Measurements from ENCODE around the gene MAP3K1.
"Not testable (repeated sequence)": the region's sequence is repeated elsewhere in the genome, so short reads cannot be mapped to it uniquely, and the experiment has no call there.

MAP3K1 gene

DNA sequence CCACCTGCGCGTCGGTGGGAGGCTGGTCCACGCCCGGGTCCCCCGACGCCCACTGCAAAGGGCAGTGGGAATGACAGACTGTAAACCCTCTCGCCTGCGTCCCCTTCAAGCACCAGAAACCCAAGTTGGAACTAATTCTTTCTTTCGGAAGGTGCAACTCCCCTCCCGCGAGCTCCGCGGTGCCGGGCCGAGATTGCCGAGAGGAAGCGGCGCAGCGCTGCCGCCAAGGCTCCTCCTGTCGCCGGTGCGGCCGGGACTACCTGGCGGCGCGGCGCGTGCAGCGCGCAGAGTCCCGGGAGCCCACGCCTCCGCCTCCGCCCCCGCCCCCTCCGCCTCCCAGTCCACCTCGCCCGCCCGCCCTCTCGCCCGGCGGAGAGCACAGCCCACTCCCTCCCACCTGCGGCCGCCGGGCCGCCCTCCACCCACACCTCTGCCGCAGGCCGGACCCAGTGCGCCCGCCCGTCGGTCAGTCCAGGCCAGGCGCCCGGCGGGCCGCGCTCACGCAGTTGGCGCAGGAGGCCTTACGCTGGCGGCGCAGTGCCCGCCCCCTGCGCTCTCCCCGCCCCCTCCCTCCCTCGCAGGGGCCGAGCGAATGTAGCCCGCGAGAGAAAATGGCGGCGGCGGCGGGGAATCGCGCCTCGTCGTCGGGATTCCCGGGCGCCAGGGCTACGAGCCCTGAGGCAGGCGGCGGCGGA, at the start of gene MAP3K1:
Gene MAP3K1 (plus strand): TSS at position 587 of the 695 bp plus-strand sequence. CDS start 25 bp downstream, at position 612.
- Histone ChIP-seq H3K4me3 (peak within 1 kb of the TSS; percentile 92 to 100 (median 98)), H3K4me1 (peaks cover 32 to 45% (median 41%) of the 10 kb centered on the region in 10 experiments), H3K9ac (peak within 1 kb of the TSS; percentile 98 to 100 (median 99)), H3K36me3 (peaks cover 0 to 5% (median 0%) of the 10 kb centered on the region in 11 experiments; a peak in 4 of 22 replicates), H3K27me3 (no peaks in the 10 kb centered on the region), H4K20me1 (peaks cover 0 to 18% (median 10%) of the 10 kb centered on the region in 11 experiments; a peak in 10 of 22 replicates), H3K27ac (peak within 1 kb of the TSS; percentile 98 to 100 (median 99)), H3K9me3 (replicated peaks in 1 of 11) (no peaks in the 10 kb centered on the region), H3K4me2 (peak within 1 kb of the TSS; percentile 83 to 98 (median 96))
- TF ChIP-seq Cebpa-rat (IDR thresholded peaks at IDR 0.05), result no peak

DNA sequence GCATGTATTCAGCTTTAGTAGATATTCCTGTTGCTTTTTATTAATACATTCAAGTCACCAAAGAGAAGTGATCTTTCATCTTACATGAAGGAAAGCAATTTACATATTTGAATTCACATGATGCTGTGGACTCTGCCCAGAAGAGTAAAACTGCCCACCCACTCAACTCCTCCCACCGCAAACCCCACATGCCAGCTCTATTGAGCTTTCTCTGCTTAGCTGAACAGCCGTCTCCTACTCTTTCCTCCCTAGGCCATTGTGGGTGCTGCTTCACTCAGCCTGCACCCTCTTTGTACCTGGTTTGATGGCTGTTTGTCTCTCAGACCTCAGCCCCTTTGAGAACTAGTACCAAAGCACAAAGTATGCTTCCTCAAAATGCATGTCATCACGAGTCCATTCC, 48.4 kb upstream of the MAP3K1 start:
- Histone ChIP-seq H3K27me3 (no peaks in the 10 kb centered on the region), H3K27ac (peak overlapping the region in 8 of 11 experiments; percentile 3 to 97 (median 92); a peak in 15 of 22 replicates), H3K4me3 (no peak overlapping the region), H3K36me3 (peaks cover 0 to 6% (median 0%) of the 10 kb centered on the region in 11 experiments; a peak in 1 of 22 replicates), H3K4me1 (peaks cover 57 to 72% (median 66%) of the 10 kb centered on the region in 10 experiments), H4K20me1 (no peaks in the 10 kb centered on the region), H3K9ac (peak overlapping the region in 3 of 11 experiments; percentile 17 to 25 (median 20); a peak in 5 of 22 replicates), H3K9me3 (replicated peaks in 1 of 11) (peaks cover 0 to 28% (median 12%) of the 10 kb centered on the region in 11 experiments; a peak in 14 of 22 replicates), H3K4me2 (peak overlapping the region; percentile 34 to 92 (median 71))
- no peak for TF ChIP-seq Cebpa-rat (IDR thresholded peaks at IDR 0.05)

DNA sequence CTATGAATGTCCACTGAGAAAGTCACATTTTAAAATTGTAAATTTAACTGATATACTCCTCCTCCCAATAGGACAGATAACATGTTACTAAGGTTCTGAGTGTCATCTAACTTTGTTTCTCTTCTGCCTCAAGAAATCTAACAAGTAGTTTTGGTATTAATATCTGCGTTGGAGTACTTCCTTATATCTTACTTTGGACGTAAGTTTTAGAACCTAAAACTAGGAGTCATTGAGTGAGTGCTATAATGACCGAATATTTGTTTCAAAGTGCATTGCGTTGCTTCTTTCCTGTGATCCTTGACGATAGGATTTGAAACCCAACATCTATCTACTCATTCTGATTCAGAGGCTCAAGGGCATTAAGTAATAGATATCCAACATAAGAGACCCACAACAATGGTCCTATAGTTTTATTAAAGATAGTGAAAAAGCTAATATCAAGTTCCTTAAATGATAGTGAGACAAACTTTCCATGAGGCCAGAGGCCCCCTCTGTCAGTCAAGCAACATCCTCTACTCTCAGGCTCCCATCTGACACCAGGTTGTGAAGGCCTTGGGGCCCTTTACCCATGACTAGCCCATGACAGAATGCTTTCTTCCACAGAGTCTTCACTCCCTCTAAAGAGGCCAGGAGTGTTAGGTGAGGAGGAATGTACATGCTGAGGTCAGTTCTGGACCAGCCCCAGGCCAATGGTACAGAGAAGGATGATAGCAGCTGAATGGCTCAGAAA, 45.3 kb upstream of the MAP3K1 start:
- Histone ChIP-seq H3K4me1 (peaks cover 28 to 42% (median 36%) of the 10 kb centered on the region in 10 experiments), H3K9ac (no peak overlapping the region), H4K20me1 (no peaks in the 10 kb centered on the region), H3K4me2 (peak overlapping the region; percentile 23 to 63 (median 47); a peak in 21 of 22 replicates), H3K4me3 (no peak overlapping the region), H3K9me3 (replicated peaks in 1 of 11) (peaks cover 0 to 34% (median 13%) of the 10 kb centered on the region in 11 experiments; a peak in 14 of 22 replicates), H3K36me3 (peaks cover 0 to 6% (median 0%) of the 10 kb centered on the region in 11 experiments; a peak in 1 of 22 replicates), H3K27ac (peak overlapping the region in 7 of 11 experiments; percentile 2 to 39 (median 7); a peak in 6 of 22 replicates), H3K27me3 (no peaks in the 10 kb centered on the region)
- TF ChIP-seq Cebpa-rat (IDR thresholded peaks at IDR 0.05), result no peak

DNA sequence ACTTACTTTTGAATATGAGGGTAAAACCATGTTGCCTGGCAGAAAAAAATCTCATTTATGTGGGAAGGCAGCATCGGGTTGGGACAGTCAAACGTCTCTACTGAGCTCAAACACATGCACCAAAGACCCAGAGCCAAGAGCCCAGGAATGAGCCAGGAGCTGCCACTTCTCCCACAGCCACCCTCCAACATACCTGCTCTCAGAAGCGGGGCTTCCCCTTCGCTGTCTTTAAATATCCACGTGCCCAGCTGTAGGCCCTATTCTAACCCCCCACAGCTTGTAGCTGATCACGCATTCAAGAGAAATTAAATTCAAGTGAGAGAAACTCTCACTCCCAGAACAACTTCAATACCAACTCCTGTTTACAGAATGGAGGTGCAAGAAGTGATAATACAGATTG, 42.6 kb upstream of the MAP3K1 start:
- H3K36me3 ChIP-seq, result peaks cover 0 to 6% (median 0%) of the 10 kb centered on the region in 11 experiments; a peak in 1 of 22 replicates
- H3K4me3 ChIP-seq, result no peak overlapping the region
- peaks cover 8 to 18% (median 11%) of the 10 kb centered on the region in 10 experiments for H3K4me1 ChIP-seq
- H3K27ac ChIP-seq, result peak overlapping the region in 1 of 11 experiments; percentile 44; a peak in 1 of 22 replicates
- peak overlapping the region in 1 of 11 experiments; percentile 34; a peak in 2 of 22 replicates for H3K4me2 ChIP-seq
- no peaks in the 10 kb centered on the region for H4K20me1 ChIP-seq
- no peak for TF ChIP-seq Cebpa-rat (IDR thresholded peaks at IDR 0.05)
- H3K9ac ChIP-seq, result no peak overlapping the region
- no peaks in the 10 kb centered on the region for H3K27me3 ChIP-seq
- H3K9me3 ChIP-seq (replicated peaks in 1 of 11), result peaks cover 0 to 34% (median 18%) of the 10 kb centered on the region in 11 experiments; a peak in 15 of 22 replicates

DNA sequence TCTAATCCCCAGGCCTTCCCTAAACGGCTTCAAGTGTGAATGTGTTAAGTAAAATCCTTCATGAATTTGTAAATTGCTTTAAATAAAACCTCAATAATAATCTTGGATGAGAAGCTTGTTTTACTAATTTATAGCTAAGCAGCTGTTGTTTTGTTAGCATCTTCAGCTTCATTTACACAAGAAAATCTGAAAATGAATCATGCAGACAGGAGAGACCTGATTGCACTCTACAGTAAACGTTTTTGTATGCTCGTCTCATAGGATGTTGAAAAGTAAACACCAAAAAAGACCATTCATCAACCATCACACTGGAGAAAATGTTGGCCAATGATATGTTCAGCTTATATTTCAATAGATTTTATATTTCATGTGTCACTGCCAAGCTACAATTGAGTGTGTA, 40.4 kb upstream of the MAP3K1 start:
- Histone ChIP-seq H3K36me3 (no peaks in the 10 kb centered on the region), H4K20me1 (no peaks in the 10 kb centered on the region), H3K9me3 (replicated peaks in 1 of 11) (peaks cover 0 to 29% (median 11%) of the 10 kb centered on the region in 11 experiments; a peak in 11 of 22 replicates), H3K9ac (no peak overlapping the region), H3K4me1 (peaks cover 8 to 13% (median 10%) of the 10 kb centered on the region in 10 experiments), H3K4me2 (no peak overlapping the region), H3K27me3 (no peaks in the 10 kb centered on the region), H3K27ac (no peak overlapping the region), H3K4me3 (no peak overlapping the region)
- no peak for TF ChIP-seq Cebpa-rat (IDR thresholded peaks at IDR 0.05)

DNA sequence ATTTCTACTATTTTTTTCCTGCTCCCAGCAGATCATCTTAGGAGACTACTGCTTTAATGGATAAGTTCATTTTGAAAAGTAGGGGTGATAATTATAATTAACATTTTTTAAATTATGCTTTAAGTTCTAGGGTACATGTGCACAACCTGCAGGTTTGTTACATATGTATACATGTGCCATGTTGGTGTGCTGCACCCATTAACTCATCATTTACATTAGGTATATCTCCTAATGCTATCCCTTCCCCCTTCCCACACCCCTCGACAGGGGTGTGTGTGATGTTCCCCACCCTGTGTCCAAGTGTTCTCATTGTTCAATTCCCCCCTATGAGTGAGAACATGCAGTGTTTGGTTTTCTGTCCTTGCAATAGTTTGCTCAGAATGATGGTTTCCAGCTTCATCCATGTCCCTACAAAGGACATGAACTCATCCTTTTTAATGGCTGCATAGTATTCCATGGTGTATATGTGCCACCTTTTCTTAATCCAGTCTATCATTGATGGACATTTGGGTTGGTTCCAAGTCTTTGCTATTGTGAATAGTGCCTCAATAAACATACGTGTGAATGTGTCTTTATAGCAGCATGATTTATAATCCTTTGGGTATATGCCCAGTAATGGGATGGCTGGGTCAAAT, 39.0 kb upstream of the MAP3K1 start:
- H3K4me1 ChIP-seq, H3K27me3 ChIP-seq, H3K36me3 ChIP-seq: not testable (repeated sequence)

DNA sequence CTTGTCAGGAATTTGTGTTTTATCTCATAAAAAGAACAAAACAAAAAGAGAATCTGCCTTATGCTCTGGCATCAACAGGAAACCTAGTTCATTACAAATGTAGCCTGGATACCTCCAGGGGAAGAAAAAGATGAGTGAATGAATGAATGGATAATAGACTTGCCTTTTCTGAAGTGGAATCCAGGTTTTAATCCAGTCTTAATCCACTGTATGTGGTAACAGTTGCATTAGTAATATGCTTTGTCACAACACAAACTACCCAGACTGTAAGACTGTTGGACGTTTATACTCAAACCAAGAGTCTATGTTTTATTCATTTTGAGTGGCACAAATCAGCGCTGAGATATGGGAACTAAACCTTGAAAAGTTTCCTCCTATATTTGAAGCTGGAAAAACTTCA, 32.1 kb upstream of the MAP3K1 start:
- no peak overlapping the region for H3K4me3 ChIP-seq
- peaks cover 15 to 44% (median 32%) of the 10 kb centered on the region in 11 experiments for H3K9me3 ChIP-seq (replicated peaks in 1 of 11)
- no peak for TF ChIP-seq Cebpa-rat (IDR thresholded peaks at IDR 0.05)
- no peak overlapping the region for H3K9ac ChIP-seq
- H3K36me3 ChIP-seq, result no peaks in the 10 kb centered on the region; a peak in 1 of 22 replicates
- no peaks in the 10 kb centered on the region for H3K4me1 ChIP-seq
- no peak overlapping the region for H3K4me2 ChIP-seq
- H3K27me3 ChIP-seq, result no peaks in the 10 kb centered on the region
- no peaks in the 10 kb centered on the region for H4K20me1 ChIP-seq
- no peak overlapping the region for H3K27ac ChIP-seq

More for the DNA sequence above, 39.0 kb upstream of the MAP3K1 start:
- H4K20me1 ChIP-seq, H3K4me2 ChIP-seq, H3K9ac ChIP-seq, H3K4me3 ChIP-seq, H3K27ac ChIP-seq: not testable (repeated sequence)
- H3K9me3 ChIP-seq (replicated peaks in 1 of 11), result peaks cover 7 to 28% (median 20%) of the 10 kb centered on the region in 11 experiments; a peak in 21 of 22 replicates

DNA sequence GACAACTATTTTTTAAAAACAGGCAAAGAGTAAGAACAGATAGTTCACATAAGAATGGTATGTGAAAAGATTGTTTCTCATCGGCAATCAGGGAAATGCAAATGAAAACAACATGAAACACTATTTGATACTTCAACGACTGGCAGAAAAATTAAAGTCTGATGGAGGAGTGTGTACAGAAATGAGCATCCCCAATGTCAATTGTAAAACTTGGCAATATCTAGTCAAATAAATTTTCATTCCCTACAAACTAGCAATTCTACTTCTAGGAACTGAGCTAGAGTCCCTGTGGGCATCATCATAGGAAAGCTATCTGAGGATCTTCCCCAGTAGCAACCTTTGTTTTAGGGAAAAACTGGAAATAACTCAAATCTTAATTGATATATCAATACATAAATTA, 29.0 kb upstream of the MAP3K1 start:
- no peaks in the 10 kb centered on the region; a peak in 1 of 22 replicates for H3K36me3 ChIP-seq
- H3K27ac ChIP-seq, result no peak overlapping the region
- no peaks in the 10 kb centered on the region for H3K27me3 ChIP-seq
- H3K4me1 ChIP-seq, result no peaks in the 10 kb centered on the region
- TF ChIP-seq Cebpa-rat (IDR thresholded peaks at IDR 0.05), result no peak
- no peak overlapping the region for H3K4me2 ChIP-seq
- peaks cover 8 to 27% (median 21%) of the 10 kb centered on the region in 11 experiments for H3K9me3 ChIP-seq (replicated peaks in 1 of 11)
- no peak overlapping the region for H3K9ac ChIP-seq
- no peaks in the 10 kb centered on the region for H4K20me1 ChIP-seq
- H3K4me3 ChIP-seq, result no peak overlapping the region

Measured in BLaER1 treated with 17β-estradiol and CSF1 and Interleukin-3, amounts not matched to agents 10 nM and 100 nM (cell line).